ENCODE measurements around the gene LRRC59. TPM values are rescaled to one million over a fixed set of nuclear protein-coding genes. Genes with fewer than 3 reads are reported as not detected.
"Not testable (repeated sequence)": the region's sequence is repeated elsewhere in the genome, so short reads cannot be mapped to it uniquely, and the experiment has no call there.

LRRC59 gene
- 33.6 TPM for total RNA-seq

GRCh38 chr17:50397111-50397918 is at the start of gene LRRC59:
LRRC59 (minus strand) TSS chr17:50397523; CDS start chr17:50397317, 206 bp downstream.
- DNase-seq (ENCODE audit: low spot score) (peak; percentile 94), ATAC-seq (peak; percentile 97)
- intact Hi-C loops (cut with DNase I) = no loop called here

GRCh38 chr17:50445730-50446325 is 48.5 kb upstream of the LRRC59 start:
- DNase-seq (ENCODE audit: low spot score) (no peak), ATAC-seq (no peak)
- intact Hi-C loops (cut with DNase I) = no loop called here

- intact Hi-C loops (cut with DNase I) = no loop called here
- ATAC-seq (no peak), DNase-seq (ENCODE audit: low spot score) (no peak)
Measured at GRCh38 chr17:50444841-50445715, 47.8 kb upstream of the LRRC59 start.

- DNase-seq (ENCODE audit: low spot score) = no peak
- intact Hi-C loops (cut with DNase I) = no loop called here
- no peak for ATAC-seq
Measured at GRCh38 chr17:50443505-50443974, 46.2 kb upstream of the LRRC59 start.

- DNase-seq (ENCODE audit: low spot score) (peak; percentile 19), ATAC-seq (no peak)
- intact Hi-C loops (cut with DNase I) = no loop called here
Measured at GRCh38 chr17:50440838-50441829, 43.8 kb upstream of the LRRC59 start.

- peak; percentile 39 for DNase-seq (ENCODE audit: low spot score)
- intact Hi-C loops (cut with DNase I) = no loop called here
- ATAC-seq = no peak
Measured at GRCh38 chr17:50440172-50440837, 43.0 kb upstream of the LRRC59 start.

- intact Hi-C loops (cut with DNase I) = no loop called here
- DNase-seq (ENCODE audit: low spot score) = no peak
- no peak for ATAC-seq
Measured at GRCh38 chr17:50439008-50439407, 41.7 kb upstream of the LRRC59 start.

- DNase-seq (ENCODE audit: low spot score) (no peak), ATAC-seq (no peak)
- intact Hi-C loops (cut with DNase I) = no loop called here
Measured at GRCh38 chr17:50437409-50437808, 40.1 kb upstream of the LRRC59 start.

- intact Hi-C loops (cut with DNase I) = no loop called here
- DNase-seq (ENCODE audit: low spot score) (no peak), ATAC-seq (no peak)
Measured at GRCh38 chr17:50432125-50432762, 34.9 kb upstream of the LRRC59 start.

- intact Hi-C loops (cut with DNase I) = no loop called here
Measured at GRCh38 chr17:50430821-50431618, 33.7 kb upstream of the LRRC59 start.

GRCh38 chr17:50429793-50430192 is 32.5 kb upstream of the LRRC59 start:
- intact Hi-C loops (cut with DNase I) = no loop called here
- no peak for DNase-seq (ENCODE audit: low spot score)
- ATAC-seq = no peak

More at GRCh38 chr17:50430821-50431618, 33.7 kb upstream of the LRRC59 start:
- no peak for DNase-seq (ENCODE audit: low spot score)
- no peak for ATAC-seq

GRCh38 chr17:50428831-50429424 is 31.6 kb upstream of the LRRC59 start:
- ATAC-seq = no peak
- DNase-seq (ENCODE audit: low spot score) = no peak
- intact Hi-C loops (cut with DNase I) = no loop called here

GRCh38 chr17:50428126-50428525 is 30.8 kb upstream of the LRRC59 start:
- DNase-seq (ENCODE audit: low spot score); intact Hi-C loops (cut with DNase I); ATAC-seq: not testable (repeated sequence)

GRCh38 chr17:50426814-50427787 is 29.8 kb upstream of the LRRC59 start:
- intact Hi-C loops (cut with DNase I) = no loop called here
- ATAC-seq = peak; percentile 65
- no peak for DNase-seq (ENCODE audit: low spot score)

- DNase-seq (ENCODE audit: low spot score) = no peak
- intact Hi-C loops (cut with DNase I) = no loop called here
- no peak for ATAC-seq
Measured at GRCh38 chr17:50426472-50426782, 29.1 kb upstream of the LRRC59 start.

Data from sciatic nerve (tissue), 2 donors.